ENCODE measurements around the gene EDNRB. TPM values are rescaled to one million over a fixed set of nuclear protein-coding genes. Genes with fewer than 3 reads are reported as not detected.

Gene EDNRB
- total and polyA plus RNA-seq, 2 experiments from 2014 or later: 16.9 to 34.6 TPM

DNA sequence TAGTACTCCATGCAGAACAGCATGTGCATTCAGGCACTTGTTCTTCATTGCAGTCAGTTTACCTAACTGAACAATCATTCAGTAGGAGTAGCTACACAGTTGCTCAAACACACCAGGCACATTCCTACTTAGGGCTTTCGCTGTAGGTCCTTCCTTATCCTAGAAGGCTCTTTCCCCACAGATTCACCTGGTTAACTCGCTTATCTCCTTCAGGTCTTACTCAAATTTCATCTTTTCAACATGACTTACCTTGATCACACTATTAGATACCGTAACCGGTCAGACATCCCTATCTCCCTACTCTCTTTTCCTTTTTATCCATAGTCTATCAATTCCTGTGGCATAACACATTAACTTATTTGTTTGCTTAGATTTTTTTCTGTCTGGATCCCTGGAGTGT is 14.6 kb downstream of the EDNRB start:
- 88% methylated on average over 4 of the region's 4 CpGs for WGBS (ENCODE audit: low lambda C conversion rate, missing lambda C conversion rate)
- no peaks in the 10 kb centered on the region for H3K79me2 ChIP-seq

DNA sequence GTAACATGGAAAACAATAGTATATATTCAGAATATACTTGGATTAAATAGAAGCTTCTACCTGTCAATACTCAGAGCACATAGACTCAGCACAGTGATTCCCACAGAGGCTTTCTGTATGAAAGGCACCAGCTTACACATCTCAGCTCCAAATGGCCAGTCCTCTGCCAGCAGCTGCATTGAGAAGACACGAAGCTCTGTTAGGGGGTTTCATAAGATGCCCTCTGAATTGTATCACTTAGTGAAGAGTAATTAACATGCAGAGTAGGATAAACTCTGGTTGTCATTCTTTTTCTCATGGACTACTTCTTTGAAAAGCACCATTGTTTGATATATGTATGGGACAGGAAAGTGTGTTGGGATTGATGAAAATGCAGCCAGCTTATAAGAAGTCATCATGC is 15.2 kb downstream of the EDNRB start:
- H3K9me2 ChIP-seq (replicated peaks; ENCODE audit: insufficient read depth): no peaks in the 10 kb centered on the region
- no peak overlapping the region for H3K4me3 ChIP-seq
- H3K4me1 ChIP-seq (ENCODE audit: insufficient read depth): no peaks in the 10 kb centered on the region
- TF ChIP-seq EZH2phosphoT487 (IDR thresholded peaks at IDR 0.05; ENCODE audit: low read depth, severe bottlenecking, unreplicated experiment): no peak
- TF ChIP-seq, protein P1, sequence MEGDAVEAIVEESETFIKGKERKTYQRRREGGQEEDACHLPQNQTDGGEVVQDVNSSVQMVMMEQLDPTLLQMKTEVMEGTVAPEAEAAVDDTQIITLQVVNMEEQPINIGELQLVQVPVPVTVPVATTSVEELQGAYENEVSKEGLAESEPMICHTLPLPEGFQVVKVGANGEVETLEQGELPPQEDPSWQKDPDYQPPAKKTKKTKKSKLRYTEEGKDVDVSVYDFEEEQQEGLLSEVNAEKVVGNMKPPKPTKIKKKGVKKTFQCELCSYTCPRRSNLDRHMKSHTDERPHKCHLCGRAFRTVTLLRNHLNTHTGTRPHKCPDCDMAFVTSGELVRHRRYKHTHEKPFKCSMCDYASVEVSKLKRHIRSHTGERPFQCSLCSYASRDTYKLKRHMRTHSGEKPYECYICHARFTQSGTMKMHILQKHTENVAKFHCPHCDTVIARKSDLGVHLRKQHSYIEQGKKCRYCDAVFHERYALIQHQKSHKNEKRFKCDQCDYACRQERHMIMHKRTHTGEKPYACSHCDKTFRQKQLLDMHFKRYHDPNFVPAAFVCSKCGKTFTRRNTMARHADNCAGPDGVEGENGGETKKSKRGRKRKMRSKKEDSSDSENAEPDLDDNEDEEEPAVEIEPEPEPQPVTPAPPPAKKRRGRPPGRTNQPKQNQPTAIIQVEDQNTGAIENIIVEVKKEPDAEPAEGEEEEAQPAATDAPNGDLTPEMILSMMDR (IDR thresholded peaks at IDR 0.05; ENCODE audit: poor library complexity): no peak
- TF ChIP-seq EZH2 (IDR thresholded peaks at IDR 0.05; ENCODE audit: borderline replicate concordance): no peak
- H3K27me3 ChIP-seq: no peaks in the 10 kb centered on the region
- no peak overlapping the region for H3K27ac ChIP-seq
- no peak overlapping the region for H3K4me2 ChIP-seq
- 85% methylated on average over 1 of the region's 1 CpG for WGBS (ENCODE audit: low lambda C conversion rate, missing lambda C conversion rate)
- H3K9me3 ChIP-seq (ENCODE audit: low read depth): no peaks in the 10 kb centered on the region
- no peaks in the 10 kb centered on the region for H3K36me3 ChIP-seq (replicated peaks; ENCODE audit: insufficient read depth, low read depth)
- DNase-seq (ENCODE audit: low spot score): no peak
- no peak overlapping the region for H2AFZ ChIP-seq
- no peaks in the 10 kb centered on the region for H3K79me2 ChIP-seq
- no peaks in the 10 kb centered on the region for H4K20me1 ChIP-seq (ENCODE audit: insufficient read depth, poor library complexity, severe bottlenecking)

More for the DNA sequence above, 14.6 kb downstream of the EDNRB start:
- no peaks in the 10 kb centered on the region for H3K9me2 ChIP-seq (replicated peaks; ENCODE audit: insufficient read depth)
- no peaks in the 10 kb centered on the region for H3K36me3 ChIP-seq (replicated peaks; ENCODE audit: insufficient read depth, low read depth)
- no peaks in the 10 kb centered on the region for H3K27me3 ChIP-seq
- no peaks in the 10 kb centered on the region for H3K9me3 ChIP-seq (ENCODE audit: low read depth)
- no peak overlapping the region for H3K4me3 ChIP-seq
- no peak for TF ChIP-seq EZH2phosphoT487 (IDR thresholded peaks at IDR 0.05; ENCODE audit: low read depth, severe bottlenecking, unreplicated experiment)
- no peak overlapping the region for H3K4me2 ChIP-seq
- no peak for DNase-seq (ENCODE audit: low spot score)
- H3K4me1 ChIP-seq (ENCODE audit: insufficient read depth): no peaks in the 10 kb centered on the region
- H2AFZ ChIP-seq: no peak overlapping the region
- no peak overlapping the region for H3K27ac ChIP-seq
- no peaks in the 10 kb centered on the region for H4K20me1 ChIP-seq (ENCODE audit: insufficient read depth, poor library complexity, severe bottlenecking)

DNA sequence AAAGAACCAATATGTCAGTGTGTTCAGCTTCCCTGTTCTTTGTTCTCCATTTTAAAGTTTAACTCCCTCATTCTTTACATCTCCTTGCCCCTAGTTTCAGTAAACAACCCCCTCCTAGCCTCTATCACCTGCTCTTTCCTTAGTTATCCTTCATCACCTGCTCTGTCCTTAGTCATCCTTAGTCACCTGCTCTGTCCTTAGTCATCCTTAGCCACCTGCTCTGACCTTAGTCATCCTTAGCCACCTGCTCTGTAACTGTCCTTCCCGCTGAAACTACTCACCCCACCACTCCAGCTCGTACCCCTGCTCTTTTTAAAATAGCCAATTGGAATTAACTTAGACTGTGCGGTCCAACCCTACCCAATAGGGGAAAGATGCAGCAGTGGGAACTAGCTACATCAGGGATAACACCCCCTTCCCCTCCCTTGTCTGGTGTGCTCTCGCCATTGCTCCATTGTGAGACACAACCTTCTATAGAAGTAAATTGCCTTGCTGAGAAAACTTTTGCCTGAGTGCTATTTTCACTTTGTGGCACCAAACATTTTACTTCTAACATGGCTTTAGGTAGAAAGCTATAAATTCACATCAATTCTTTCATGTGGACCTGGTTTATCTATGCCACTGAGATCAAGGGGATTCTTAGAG is 16.2 kb downstream of the EDNRB start:
- TF ChIP-seq EZH2phosphoT487 (IDR thresholded peaks at IDR 0.05; ENCODE audit: low read depth, severe bottlenecking, unreplicated experiment) (no peak), EZH2 (IDR thresholded peaks at IDR 0.05; ENCODE audit: borderline replicate concordance) (no peak)
- TF ChIP-seq, protein P1 (IDR thresholded peaks at IDR 0.05; ENCODE audit: poor library complexity): no peak

DNA sequence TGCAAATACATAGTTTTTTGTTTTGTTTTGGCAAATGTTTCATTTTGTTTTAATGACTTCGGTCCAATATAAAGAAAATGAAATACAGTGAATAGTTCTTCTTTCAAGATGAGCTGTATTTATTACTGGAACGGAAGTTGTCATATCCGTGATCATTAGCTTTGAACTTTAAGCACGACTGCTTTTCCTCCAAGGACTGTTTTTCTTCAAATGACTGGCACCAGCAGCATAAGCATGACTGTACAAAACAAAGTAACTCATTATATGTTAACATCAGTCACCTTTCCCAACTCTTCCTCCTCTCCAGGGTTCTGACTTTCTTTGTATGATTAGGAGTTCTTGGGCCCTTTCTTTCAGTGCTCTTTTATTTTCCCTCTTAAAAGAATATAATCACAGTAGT is 20.5 kb downstream of the EDNRB start:
- Histone ChIP-seq H4K20me1 (ENCODE audit: insufficient read depth, poor library complexity, severe bottlenecking) (no peaks in the 10 kb centered on the region), H3K9me3 (ENCODE audit: low read depth) (no peaks in the 10 kb centered on the region), H3K4me1 (ENCODE audit: insufficient read depth) (no peaks in the 10 kb centered on the region), H3K36me3 (replicated peaks; ENCODE audit: insufficient read depth, low read depth) (no peaks in the 10 kb centered on the region), H3K9me2 (replicated peaks; ENCODE audit: insufficient read depth) (no peaks in the 10 kb centered on the region), H3K4me2 (no peak overlapping the region), H3K4me3 (no peak overlapping the region), H3K27ac (no peak overlapping the region), H2AFZ (no peak overlapping the region), H3K27me3 (no peaks in the 10 kb centered on the region), H3K79me2 (no peaks in the 10 kb centered on the region)
- TF ChIP-seq EZH2 (IDR thresholded peaks at IDR 0.05; ENCODE audit: borderline replicate concordance) (no peak), EZH2phosphoT487 (IDR thresholded peaks at IDR 0.05; ENCODE audit: low read depth, severe bottlenecking, unreplicated experiment) (no peak)
- TF ChIP-seq, protein P1 (IDR thresholded peaks at IDR 0.05; ENCODE audit: poor library complexity): no peak
- DNase-seq (ENCODE audit: low spot score): no peak
- WGBS (ENCODE audit: low lambda C conversion rate, missing lambda C conversion rate): 58% methylated on average over 4 of the region's 4 CpGs

More for the DNA sequence above, 16.2 kb downstream of the EDNRB start:
- Histone ChIP-seq H4K20me1 (ENCODE audit: insufficient read depth, poor library complexity, severe bottlenecking) (no peaks in the 10 kb centered on the region), H3K27me3 (no peaks in the 10 kb centered on the region), H3K9me3 (ENCODE audit: low read depth) (no peaks in the 10 kb centered on the region), H2AFZ (no peak overlapping the region), H3K4me1 (ENCODE audit: insufficient read depth) (no peaks in the 10 kb centered on the region), H3K36me3 (replicated peaks; ENCODE audit: insufficient read depth, low read depth) (no peaks in the 10 kb centered on the region), H3K4me2 (no peak overlapping the region), H3K4me3 (no peak overlapping the region), H3K9me2 (replicated peaks; ENCODE audit: insufficient read depth) (no peaks in the 10 kb centered on the region), H3K27ac (no peak overlapping the region), H3K79me2 (no peaks in the 10 kb centered on the region)
- 77% methylated on average over 4 of the region's 4 CpGs for WGBS (ENCODE audit: low lambda C conversion rate, missing lambda C conversion rate)
- DNase-seq (ENCODE audit: low spot score): no peak
